T-helper 2 cell (primary cell): ENCODE results near the gene HDHD3.

ENCODE experiments used
- DNase-seq, 5 experiments: peaks; one replicate each; pipeline versions ENCODE4 v3.0.0 to v3.0.0-alpha.2; 2012 to 2022

Gene HDHD3

DNA sequence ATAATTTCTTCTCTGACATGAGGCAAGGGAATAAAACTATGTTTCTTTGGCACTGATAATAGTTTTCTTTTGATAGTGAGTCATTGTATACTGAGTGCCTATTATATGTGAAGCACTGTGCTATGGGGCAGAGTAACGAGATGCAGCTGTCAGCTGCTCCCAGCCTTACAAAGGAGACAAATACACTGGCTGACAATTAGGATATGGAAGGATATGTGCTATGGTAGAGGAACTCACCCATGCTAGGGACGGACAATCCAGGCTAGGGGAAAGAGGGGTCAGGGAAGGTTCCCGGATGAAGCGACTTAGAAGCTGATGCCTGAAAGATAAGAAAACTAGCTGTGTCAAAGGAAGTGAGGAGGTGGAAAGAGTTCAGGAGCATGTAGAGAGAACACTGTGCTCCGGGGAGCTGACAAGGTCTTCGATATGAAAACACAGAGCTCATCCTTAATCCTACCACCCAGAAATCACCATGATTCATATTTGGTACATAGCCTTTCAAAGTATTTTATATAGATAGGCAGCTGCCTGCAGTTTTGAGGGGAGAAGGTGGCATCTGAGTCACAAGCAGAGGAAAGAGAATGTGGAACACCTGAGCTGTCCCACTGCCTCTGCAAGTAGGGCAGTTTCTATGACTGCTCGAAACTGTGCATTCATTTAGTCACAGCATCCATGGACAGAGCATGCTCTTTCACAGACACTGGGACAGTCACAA lies 15.3 kb downstream of the HDHD3 start:
- no peak for DNase-seq

DNA sequence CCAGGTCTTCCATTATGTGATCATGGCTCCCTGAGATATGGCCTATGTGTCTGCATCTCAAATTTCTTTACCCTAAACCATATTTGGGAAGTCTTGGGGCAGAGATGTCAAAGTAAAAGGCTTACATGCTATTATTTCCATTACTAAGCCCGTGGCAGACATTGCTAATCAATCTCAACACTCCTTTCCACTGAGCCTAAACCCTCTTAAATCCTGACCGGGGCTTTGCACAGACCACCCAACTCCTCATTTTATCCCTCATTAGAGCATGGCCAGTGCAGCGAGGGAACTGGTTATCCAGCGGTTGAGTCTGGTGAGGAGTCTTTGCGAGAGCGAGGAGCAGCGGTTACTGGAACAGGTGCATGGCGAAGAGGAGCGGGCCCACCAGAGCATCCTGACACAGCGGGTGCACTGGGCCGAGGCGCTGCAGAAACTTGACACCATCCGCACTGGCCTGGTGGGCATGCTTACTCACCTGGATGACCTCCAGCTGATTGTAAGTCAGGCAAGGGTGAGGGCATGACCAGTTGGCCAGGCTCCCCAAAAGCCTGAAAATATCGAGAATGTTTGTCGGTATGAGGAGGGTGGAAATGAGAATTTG lies 16.4 kb downstream of the HDHD3 start:
- DNase-seq: no peak

DNA sequence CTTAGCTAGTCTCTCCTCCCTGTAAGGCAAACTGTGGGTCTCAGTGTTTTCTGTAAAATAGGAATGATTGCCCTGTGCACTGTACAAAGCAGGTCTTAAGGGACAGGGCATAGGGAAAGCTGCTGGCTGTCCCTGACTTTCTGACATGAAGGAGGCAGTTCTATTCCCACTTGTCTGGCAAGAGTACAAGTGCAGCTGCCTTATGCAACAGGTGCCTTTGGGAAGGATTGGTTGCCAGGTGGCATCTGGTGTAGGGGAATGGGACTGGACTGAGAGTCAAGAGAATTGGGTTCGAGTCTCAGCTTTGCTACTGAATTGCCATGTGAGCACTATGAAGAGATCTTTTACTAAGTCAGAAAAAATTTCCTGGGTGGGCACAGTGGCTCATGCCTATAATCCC lies 17.4 kb downstream of the HDHD3 start:
- DNase-seq: no peak

DNA sequence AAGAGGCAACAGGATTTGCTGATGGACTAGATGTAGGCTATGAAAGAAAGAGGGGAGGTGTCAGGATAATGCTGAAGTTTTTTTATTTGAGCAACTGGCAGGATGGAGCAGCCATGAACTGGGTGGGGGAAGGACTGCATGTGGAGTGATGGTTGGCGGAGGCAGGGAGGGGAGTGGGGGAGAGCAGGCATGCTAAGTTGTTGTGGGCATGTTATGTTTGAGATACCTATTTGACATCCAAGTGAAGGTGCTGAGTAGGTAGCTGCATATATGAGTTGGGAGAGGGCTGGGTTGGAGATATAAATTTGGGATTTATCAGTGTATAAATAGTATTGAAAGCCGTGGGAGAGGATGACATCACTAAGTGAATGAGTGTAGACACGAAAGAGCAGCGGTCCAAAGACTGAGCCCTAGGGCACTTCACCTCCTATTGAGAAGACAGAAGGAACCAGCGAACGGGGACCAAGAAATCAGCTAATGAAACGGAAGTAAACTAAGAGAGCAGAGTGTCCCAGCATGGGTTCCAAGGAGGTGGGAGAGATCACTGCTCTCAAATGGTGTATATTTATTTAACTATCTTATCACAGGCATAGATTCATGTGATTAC lies 20.0 kb downstream of the HDHD3 start:
- DNase-seq: no peak

DNA sequence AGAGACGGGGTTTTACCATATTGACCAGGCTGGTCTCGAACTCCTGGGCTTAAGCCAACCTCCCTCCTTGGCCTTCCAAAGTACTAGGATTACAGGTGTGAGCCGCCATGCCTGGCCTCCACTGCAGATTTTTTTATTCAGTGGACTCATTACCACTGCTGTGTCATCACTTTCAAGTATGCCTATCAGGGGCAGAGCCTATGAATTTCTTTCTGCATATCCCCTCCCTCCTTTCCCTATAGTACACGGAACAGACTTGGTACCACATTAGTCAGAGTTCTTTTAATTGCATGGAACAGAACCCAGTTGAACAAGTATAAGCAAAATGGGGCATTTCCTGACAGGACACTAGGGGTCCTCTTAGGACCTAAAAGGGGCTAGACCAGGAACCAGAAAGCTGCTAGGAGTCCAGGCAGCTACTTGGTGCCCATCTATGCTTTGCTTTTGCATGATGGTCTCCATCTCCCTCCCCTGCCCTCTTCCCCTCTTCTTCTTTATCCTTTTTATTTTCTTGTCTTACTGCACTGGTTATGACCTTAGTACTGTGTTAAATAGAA lies 21.7 kb downstream of the HDHD3 start:
- DNase-seq: no peak

DNA sequence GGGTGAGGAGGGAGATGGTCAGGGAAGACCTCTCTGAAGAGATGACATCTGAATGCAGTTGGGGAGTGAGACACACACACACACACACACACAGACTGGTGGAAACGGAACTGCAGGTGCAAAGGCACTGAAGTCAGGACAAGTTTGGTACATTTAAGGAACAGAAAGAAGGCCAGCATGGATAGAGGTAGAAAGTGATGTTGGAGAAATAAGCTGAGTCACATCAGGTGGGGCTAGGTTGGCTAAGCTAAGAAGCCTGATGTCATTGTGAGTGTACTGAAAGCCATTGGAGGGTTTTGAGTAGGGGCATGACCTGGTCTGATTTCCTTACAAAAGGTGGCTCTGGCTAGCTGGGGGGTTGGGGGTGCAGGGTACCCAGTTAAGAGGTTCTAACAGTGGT lies 24.4 kb downstream of the HDHD3 start:
- DNase-seq: no peak

DNA sequence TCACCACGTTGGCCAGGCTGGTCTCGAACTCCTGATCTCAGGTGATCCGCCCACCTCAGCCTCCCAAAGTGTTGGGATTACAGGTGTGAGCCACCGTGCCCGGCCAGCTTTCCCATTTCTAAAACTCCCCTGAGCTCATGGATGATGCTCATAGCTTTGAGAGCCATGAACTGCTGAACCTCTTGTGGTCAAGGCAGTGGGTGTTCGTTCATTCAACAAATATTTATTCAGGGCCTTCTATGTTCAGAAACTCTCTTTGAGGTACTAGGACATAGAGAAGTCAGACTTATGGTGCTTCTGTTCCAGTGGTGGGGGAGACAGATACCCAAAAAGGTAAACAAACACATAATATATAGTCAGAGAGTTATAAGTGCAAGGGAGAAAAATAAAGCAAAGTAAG lies 24.8 kb downstream of the HDHD3 start:
- no peak for DNase-seq

DNA sequence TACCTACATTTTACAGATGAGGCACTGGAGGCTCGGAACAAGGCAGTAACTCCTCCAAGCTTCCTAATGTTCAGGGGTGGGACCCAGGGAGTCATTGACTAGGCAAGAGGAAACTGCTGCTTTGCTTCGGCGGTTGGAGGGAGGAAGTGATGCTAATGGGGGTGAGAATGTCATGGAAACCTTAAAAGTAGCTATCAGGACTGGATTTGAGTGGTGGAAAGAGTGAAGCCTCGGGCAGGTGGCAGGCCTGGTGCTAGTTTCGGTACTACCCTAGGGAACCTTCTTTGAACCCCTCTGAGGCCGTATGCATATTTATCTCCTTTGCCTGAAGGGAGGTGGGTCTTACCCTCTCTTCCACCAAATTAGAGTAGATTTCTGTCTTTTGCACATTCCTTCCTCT lies 25.8 kb downstream of the HDHD3 start:
- peak in 2 of 5 experiments; percentile 30 to 73 for DNase-seq

DNA sequence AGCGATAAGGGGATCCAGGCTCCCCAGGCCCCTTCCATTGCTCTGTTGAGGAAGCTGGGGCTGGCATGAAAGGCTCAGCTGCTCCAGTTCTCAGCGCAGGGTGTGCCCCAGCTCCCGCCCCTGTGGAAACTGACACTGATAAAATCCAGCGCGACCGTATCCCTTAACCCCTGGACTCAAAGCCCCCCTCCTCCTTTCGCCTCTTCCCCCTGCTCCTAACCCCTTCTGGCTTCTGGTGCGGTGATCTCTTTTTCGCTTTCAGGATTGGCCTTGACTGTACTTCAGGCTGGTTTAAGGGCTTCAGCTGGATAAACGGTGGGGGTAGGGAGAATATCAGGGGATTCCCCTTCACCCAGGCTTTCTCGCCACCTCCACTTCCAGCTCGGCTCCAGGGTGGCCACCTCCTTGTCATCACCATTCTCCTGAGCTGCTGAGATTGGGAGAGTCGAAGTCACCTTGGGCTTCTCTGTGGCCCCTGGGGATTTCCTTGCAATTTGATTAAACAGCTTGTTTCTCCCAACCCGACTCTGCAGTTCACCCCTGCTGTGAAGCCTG lies 26.6 kb downstream of the HDHD3 start:
- DNase-seq: no peak

DNA sequence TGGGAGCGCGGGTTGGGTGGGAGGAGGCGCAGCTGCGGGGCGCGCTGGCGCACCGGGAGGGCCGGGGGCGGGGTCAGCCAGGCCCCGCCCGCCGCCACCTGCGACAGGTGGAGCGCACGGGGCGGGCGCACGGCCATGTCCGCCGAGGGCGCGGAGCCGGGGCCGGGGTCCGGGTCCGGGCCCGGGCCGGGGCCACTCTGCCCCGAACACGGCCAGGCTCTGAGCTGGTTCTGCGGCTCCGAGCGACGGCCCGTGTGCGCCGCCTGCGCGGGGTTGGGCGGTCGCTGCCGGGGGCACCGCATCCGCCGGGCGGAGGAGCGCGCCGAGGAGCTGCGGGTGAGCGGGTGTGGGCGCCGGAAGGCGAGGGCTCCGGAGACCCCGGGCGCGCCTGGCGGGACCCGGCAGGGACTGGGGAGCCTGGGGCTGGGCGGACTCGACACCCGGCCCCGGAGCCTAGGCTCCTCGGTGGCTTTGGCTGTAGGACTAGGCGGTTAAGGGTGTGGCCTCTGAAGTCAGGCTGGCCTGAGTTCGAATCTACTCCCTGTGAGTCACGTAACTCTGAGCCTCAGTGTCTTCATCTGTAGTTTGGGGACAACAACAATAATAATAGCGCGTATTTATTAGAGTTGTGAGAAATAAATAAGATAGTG lies 27.2 kb downstream of the HDHD3 start, which contains the start of gene BSPRY:
BSPRY (plus strand) TSS at position 97 of the 650 bp plus-strand sequence; CDS start at position 136, 39 bp downstream.
- DNase-seq: peak in 3 of 5 experiments; percentile 11 to 66 (median 31)

DNA sequence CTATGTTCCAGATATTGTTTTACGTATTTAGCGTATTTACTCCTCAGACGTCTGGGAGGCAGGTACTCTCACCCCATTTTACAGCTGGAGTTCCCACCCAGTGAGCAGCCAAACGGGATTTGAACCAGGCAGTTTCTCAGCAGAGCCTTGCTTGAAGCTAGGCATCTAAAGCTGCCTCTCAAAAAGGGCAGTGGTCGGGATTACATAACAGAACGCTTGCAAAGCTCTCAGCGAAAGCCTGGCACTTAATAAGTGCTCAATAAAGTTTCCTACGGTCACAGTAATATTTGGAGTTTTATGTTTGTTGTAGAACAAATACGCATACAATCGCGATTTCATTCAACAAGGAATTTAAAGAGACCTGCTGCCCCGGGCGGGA lies 27.7 kb downstream of the HDHD3 start:
- DNase-seq: no peak

DNA sequence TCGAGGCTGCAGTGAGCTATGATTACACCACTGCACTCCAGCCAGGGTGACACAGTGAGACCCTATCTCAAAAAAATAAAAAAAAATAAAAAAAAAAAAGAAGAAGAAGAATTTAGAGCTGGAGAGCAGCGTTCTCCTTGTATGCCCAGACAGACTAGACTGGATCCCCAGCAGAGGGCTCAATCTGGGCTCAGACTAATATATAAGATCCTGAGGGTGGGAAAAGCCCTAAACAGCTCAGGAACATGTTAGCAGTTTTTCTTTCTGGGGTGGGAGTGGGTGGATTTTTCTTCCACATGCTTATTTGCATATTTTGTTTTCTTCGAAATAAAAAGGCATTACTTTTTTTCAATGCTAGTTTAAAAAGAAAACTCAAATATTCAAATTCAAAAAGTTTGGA lies 28.3 kb downstream of the HDHD3 start:
- DNase-seq: no peak

DNA sequence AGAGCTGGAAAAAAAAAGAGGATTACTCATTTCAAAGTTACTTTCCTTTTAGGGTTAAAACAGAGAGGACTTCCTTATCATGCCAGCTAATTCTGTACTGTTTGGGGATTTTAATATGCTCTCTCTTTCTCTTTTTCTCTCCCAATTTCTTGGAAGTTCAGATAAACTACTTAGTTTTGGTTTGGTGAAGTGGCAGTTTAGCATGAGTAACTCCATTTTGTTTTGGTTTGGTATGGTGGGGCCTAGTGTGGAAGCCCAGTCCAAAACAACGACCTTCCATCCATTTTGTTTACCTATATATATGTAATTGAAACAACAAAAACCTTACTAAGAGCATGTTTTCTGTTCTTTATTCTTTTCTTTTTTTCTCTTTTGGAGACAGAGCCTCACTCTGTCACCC lies 31.1 kb downstream of the HDHD3 start:
- DNase-seq: no peak

DNA sequence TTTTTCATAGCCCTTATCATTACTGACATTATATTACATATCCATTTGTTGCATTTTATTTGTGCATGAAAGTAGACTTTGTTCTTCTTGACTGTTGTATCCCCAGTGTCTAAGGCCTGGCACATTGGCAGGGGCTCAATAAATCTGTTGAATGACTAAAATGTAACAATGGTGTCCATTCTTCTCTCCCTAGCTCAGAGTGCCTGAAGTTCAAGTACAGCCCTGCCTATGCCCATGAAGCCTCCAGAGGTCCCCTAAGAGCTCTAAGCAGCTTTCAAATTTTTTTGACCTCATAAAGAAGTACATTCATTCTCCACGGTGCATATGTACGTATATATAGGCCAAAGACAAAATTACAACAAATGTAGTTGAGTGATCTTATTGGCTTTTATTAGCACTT lies 31.6 kb downstream of the HDHD3 start:
- no peak for DNase-seq

DNA sequence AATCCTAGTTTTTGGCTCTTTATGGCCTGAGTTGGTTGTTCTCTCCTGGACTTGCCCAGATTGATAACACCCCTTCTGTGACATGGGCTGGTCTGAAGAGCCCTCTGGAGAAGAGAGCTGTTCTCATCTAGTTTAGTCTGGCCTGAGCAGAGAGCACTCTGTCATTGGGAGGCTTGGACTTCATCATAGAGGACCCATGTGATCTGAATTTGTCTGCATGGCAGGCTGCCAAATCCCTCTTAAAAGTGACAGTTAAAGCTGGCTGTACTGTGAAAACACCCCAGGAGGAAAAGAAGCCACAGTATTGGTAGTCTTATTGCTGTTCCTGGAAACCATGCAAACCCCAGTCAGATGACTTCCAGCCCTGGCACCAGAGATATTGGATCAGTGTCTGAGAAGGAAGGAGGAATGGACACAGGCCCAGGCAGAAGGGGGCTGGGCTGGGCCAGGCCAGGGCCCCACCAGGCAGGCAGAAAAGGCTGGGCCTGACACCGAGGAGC lies 33.0 kb downstream of the HDHD3 start:
- peak in 1 of 5 experiments; percentile 16 for DNase-seq

DNA sequence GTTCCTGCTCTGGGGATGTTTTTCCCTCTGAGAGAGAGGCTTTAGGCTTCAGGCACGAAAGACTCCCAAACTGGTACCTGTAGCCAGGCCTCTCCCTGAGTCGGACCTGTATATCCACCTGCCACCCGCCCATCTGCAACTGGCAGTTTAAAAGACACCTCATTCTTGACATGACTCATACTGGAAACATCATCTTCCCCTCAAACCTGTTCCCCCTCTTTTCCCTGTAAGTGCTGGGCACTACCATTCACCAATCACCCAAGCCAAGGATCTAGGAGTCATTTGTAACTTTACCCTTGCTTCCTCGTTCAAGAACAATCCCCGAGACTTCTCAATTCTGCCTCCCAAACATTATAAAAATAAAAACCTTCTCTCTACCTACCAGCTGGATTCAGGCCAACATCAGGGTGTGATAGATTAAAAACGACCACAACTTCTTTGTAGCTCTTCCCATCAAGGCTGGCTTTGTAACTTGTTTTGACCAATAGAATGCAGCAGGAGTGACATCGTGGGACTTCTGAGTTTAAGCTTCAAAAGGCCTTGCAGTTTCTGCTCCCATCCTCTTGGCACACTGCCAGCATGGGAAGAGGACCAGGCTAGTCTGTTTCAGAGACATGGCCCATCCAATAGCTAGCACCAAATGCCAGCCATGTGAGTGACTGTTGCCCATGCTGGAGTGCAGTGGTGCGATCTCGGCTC lies 34.9 kb downstream of the HDHD3 start:
- peak in 1 of 5 experiments; percentile 18 for DNase-seq

DNA sequence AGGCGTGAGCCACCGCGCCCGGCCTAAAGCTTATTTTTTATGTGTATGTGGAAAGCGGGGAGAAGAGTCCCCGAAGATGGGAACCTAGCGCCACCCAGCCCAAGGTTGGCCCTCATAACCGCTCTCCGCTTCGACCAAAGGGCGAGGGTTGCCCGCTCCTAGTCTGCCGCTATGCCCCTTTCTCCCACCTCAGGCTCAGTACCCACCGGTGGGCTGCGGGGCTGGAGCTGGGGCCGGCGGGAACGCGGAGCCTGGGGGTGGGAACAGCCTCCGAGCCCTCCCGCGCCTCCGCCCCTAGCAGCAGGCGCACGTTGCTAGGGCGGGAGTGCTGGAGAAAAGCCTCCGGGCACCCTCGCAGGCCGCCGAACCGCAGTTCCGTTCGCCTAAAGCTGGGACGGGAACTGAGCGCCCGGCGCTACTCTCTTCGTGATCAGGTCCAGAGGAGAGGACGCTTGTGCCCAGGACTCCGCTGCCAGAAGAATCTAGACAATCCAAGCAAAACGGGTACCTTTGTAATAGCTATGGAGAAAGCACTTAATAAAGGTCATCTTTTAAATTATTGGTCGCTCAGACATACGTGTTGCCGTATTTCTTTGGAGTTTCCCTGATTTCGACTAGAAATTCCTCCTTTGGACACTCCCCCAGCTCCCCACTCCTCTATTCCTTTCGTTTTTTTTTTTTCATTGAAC lies 36.6 kb downstream of the HDHD3 start, which contains the start of gene WDR31:
WDR31 (minus strand) TSS at position 265 of the 689 bp plus-strand sequence. CDS start 8,253 bp downstream, outside the sequence.
- DNase-seq: peak; percentile 45 to 87 (median 59)

DNA sequence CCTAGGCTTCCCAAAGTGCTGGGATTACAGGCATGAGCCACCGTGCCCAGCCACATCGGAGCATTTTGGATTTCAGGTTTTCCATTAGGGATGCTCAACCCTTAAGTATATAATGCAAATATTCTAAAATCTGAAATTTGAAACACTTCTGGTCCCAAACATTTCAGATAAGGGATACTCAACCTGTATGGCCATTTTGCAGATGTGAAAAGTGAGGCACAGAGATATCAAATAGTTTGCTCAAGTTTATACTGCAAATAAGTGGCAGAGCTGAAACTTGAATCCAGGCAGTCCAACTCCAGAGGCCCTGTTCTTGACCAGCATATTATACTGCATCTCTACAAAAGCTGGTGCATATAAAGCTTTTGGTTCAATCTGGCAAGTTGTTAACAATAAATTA lies 39.1 kb downstream of the HDHD3 start:
- no peak for DNase-seq

DNA sequence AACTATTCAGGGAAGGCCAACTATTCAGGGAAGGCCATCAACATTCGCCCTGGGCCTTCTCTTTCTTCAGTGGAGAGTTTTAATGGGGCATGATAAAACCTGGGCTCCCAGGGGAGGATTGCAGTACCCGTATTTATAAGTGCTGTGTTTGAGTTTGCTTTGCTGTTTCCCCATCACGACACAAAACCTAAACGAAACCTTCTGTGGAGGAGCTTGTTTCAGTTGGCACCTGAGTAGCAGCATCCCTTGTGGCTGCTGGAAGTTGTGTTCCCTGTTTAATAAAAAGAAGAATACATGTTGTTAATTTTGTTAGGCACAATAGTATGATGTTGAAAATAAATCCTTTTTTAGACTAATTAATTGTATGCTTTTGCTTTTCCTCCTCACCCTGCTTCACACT lies 45.0 kb downstream of the HDHD3 start:
- DNase-seq: no peak

DNA sequence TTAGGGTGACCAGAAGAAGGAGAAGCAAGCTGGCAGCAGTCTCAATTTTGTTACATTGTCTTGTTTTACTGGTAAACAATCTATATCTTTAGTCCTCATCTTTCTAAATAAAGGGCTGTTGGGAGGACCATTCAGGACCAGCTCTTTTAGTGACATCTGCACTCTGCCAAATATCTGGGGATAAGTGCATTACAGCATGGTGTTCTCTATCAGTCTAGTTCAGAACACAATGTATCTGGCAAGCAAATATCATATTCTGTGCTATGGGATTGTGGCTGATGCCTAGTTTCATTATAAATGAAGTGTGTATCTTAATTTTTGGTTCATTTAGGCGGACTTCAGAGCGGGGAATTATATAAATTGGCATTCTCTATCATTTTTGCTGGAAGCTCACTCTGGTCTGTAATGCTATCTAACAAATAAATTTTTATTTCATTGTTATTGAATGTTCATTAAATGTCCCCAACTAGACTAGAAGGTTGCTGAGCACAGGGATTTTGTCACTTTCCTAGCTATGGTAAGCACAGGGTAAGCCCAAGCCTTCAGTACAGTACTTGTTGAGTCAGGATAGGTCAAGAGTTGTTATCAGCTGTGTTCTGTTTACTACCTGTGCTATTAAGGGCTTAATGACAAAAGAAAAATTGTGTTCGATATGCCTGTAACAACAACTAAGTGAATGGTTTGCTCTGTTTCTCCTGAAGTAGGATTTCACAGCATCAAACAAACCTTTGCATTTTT lies 48.6 kb downstream of the HDHD3 start:
- DNase-seq: no peak

DNA sequence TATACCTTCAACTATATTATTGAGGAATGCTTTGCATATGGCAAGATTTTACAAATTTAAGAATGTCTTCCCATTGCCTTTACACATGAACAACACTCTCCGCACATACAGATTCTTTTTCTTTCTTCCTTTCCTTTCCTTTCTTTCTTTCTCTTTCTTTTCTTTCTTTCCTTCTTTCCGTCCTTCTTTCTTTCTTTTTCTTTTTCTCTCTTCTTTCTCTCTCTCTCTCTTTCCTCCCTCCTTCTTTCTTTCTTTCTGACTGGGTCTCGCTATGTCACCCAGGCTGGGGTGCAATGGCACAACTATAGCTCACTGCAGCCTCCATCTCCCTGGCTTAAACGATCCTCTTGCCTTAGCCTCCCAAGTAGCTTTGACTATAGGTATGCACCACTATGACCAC lies 50.6 kb downstream of the HDHD3 start:
- DNase-seq: no peak
